Thoracic aorta (tissue), 2 donors: ENCODE results near the gene MTM1. TPM values are rescaled to one million over a fixed set of nuclear protein-coding genes. Genes with fewer than 3 reads are reported as not detected.

Experiments used
- ATAC-seq: fragments of 150-250 bp; one replicate; pipeline ENCODE4 v1.8.0; 2017; ENCODE audit warnings: low read depth; ENCODE audit not compliant: insufficient number of reproducible peaks, low FRiP score
- DNase-seq: peaks from one replicate; pipeline ENCODE4 v3.0.0-alpha.2; 2020; ENCODE audit warnings: low spot score
- H3K27ac ChIP-seq, 2 donors: fragments of 200-600 bp; sonication (generic); 1 replicate in 1 of 2; 2 replicates in 1 of 2; pipeline ENCODE4 v1.5.1; 2016; ENCODE audit warnings: mild to moderate bottlenecking in 2 of 2, moderate library complexity in 2 of 2
- H3K27me3 ChIP-seq: fragments of 200-600 bp; sonication (generic); replicated peaks from 2 replicates; pipeline ENCODE4 v1.6.0; 2016; ENCODE audit warnings: mild to moderate bottlenecking; ENCODE audit not compliant: insufficient read depth
- H3K36me3 ChIP-seq: fragments of 200-600 bp; sonication (generic); one replicate; pipeline ENCODE4 v1.5.1; 2016
- H3K4me1 ChIP-seq, 2 donors: fragments of 200-600 bp; sonication (generic); 1 replicate in 1 of 2; 2 replicates in 1 of 2; pipeline versions ENCODE4 v1.5.1 to v1.6.0; 2016; ENCODE audit warnings: low read depth in 2 of 2, mild to moderate bottlenecking in 1 of 2; ENCODE audit not compliant: control insufficient read depth in 1 of 2
- H3K4me3 ChIP-seq: fragments of 200-600 bp; sonication (generic); 2 replicates; pipeline ENCODE4 v1.5.1; 2016; ENCODE audit warnings: mild to moderate bottlenecking
- H3K9me3 ChIP-seq: fragments of 200-600 bp; sonication (generic); 2 replicates; pipeline ENCODE4 v1.5.1; 2016
- CTCF ChIP-seq: fragments of 200-600 bp; sonication (generic); IDR thresholded peaks from one replicate; pipeline ENCODE4 v1.5.1; 2019; ENCODE audit warnings: antibody characterized with exemption
- total RNA-seq, 2 donors: library from RNA; depleted of rRNA; stranded (reverse); fragments of >200 nt; gene quantifications; one replicate each; pipeline versions ENCODE4 v1.1.0 to v1.2.3, GENCODE V29; 2016

Gene MTM1
- 10 to 100 TPM; 18.8 to 21.4 TPM for total RNA-seq

DNA sequence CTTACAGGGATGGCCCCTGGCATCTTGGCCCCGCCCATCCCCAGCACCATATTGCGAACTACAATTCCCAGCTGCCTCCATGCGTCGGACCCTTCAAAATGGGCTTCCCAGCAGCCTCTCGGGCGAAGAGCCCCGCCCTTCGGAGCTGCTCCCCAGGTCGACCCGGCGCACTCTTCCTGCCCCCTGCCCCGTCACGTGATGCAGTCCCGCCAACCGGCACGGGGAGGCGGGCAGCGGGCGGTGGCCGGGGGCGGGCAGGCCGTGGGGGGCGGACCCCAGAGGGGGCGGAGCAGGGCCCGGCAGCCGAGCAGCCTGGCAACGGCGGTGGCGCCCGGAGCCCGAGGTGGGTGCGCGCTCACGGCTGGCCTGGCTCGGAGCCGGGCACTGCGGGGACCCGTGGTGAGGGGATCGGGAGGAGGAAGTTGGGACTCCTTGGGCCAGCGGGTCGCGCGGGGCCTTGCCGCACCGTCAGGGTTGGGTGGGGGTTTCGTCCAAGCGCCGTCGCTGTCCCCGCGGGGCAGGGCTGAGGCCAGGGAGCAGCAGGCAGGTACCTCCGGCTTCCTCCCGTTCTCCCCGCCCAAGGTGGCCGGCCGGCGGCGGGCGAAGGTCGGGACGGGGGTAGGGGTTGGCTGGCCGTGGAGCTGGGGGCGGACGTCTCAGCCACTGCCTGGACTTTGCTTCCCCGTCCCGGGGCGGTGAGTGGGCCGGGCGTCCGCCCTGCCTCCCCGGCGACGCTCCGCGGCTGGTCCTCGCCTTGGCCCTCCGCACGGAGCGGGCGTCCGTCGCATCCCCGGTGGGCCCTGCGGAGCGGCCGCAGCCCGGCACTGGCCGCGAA, at the start of gene MTM1:
MTM1 (plus strand) TSS at position 302 of the 835 bp plus-strand sequence. CDS start 23,994 bp downstream, outside the sequence.
- H3K27ac ChIP-seq, result peak within 1 kb of the TSS; percentile 74 to 83
- peak; percentile 82 for DNase-seq
- H3K4me3 ChIP-seq, result peak within 1 kb of the TSS; percentile 79

GRCh38 chrX:150522494-150522893, 45.9 kb upstream of the MTM1 start:
- no peak for DNase-seq
- H3K4me1 ChIP-seq, result peaks cover 0 to 23% of the 10 kb centered on the region in 2 donors
- H3K9me3 ChIP-seq, result no peaks in the 10 kb centered on the region
- ATAC-seq, result no peak
- no peaks in the 10 kb centered on the region for H3K36me3 ChIP-seq
- no peak for TF ChIP-seq CTCF
- H3K27me3 ChIP-seq, result no peaks in the 10 kb centered on the region
- H3K27ac ChIP-seq, result no peak overlapping the region
- H3K4me3 ChIP-seq, result no peak overlapping the region

More for the DNA sequence above, at the start of gene MTM1:
- H3K36me3 ChIP-seq, result no peaks in the 10 kb centered on the region
- no peaks in the 10 kb centered on the region for H3K9me3 ChIP-seq
- H3K27me3 ChIP-seq, result no peaks in the 10 kb centered on the region
- ATAC-seq, result peak; percentile 94
- TF ChIP-seq CTCF, result no peak
- peaks cover 0 to 15% of the 10 kb centered on the region in 2 donors for H3K4me1 ChIP-seq

- ATAC-seq (no peak), DNase-seq (no peak)
- H3K27ac ChIP-seq, result peak overlapping the region in 1 of 2 donors; percentile 17
- no peaks in the 10 kb centered on the region for H3K36me3 ChIP-seq
- H3K27me3 ChIP-seq, result no peaks in the 10 kb centered on the region
- H3K4me1 ChIP-seq, result peaks cover 0 to 29% of the 10 kb centered on the region in 2 donors
- TF ChIP-seq CTCF, result no peak
- no peaks in the 10 kb centered on the region for H3K9me3 ChIP-seq
- no peak overlapping the region for H3K4me3 ChIP-seq
These were observed 43.1 kb upstream of the MTM1 start for GRCh38 chrX:150525061-150525919.

DNA sequence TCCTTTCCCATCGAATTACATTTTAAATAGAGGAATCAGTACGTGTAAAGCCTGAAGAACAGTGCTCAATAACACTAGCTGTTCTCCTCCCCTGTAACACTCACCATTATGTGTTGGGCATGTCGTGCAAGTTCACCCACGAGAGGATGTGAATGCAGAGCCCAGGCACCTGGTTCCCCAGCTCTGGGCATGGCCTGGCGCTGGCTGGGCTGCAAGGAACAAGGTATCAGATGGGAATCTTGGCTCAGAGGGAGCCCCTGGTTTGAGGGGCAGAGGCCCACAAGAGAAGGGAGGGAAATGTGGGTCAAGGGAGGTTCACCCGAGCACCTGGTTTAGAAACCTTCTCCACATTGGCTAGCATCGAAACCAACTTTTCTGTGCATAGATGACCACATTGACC, 41.7 kb upstream of the MTM1 start:
- peaks cover 0 to 40% of the 10 kb centered on the region in 2 donors for H3K4me1 ChIP-seq
- DNase-seq (no peak), ATAC-seq (no peak)
- no peak overlapping the region for H3K27ac ChIP-seq
- H3K4me3 ChIP-seq, result no peak overlapping the region
- no peak for TF ChIP-seq CTCF
- H3K9me3 ChIP-seq, result no peaks in the 10 kb centered on the region
- H3K36me3 ChIP-seq, result no peaks in the 10 kb centered on the region
- H3K27me3 ChIP-seq, result no peaks in the 10 kb centered on the region

- H3K4me1 ChIP-seq, result peaks cover 0 to 44% of the 10 kb centered on the region in 2 donors
- H3K36me3 ChIP-seq, result no peaks in the 10 kb centered on the region
- H3K9me3 ChIP-seq, result no peaks in the 10 kb centered on the region
- H3K27ac ChIP-seq, result no peak overlapping the region
- no peaks in the 10 kb centered on the region for H3K27me3 ChIP-seq
- DNase-seq, result no peak
- TF ChIP-seq CTCF, result no peak
- ATAC-seq, result no peak
- H3K4me3 ChIP-seq, result no peak overlapping the region
These were observed 41.3 kb upstream of the MTM1 start for GRCh38 chrX:150527108-150527507.
